HFF-Myc (cell line): Measurements from ENCODE around the gene DMD.

Experiments
- DNase-seq: peaks from one replicate; pipeline ENCODE4 v3.0.0-alpha.2; 2011; ENCODE audit warnings: low read depth; ENCODE audit errors: extremely low read depth
- H3K4me3 ChIP-seq: replicated peaks from 2 replicates; pipeline ENCODE4 v1.5.1; 2011; ENCODE audit warnings: low read depth, mild to moderate bottlenecking, control low read depth, low read length
- TF ChIP-seq, protein P1 (sequence below): IDR thresholded peaks from 2 replicates; pipeline ENCODE4 v1.5.1; 2012; ENCODE audit warnings: mild to moderate bottlenecking, low read depth, low read length, control low read depth; ENCODE audit errors: missing control alignments

The DMD gene

DNA sequence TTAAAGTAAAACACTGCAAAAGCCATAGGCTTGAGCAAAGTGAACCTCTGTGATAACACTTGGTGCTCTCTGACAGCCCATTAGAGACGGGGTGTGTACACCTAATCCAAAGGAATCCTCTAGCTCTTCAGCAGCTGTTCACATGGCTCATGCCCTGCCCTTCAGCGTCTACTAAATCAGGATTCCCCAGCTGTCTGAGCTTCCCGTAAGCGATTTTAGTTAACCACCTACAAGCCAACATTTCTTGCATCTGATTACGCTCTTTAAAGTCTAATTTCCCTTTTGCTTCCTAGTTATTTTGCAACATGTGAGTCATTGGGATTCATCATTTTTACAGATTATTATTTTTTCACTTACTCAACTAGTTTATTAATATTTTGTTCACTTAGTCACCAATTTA is 6.5 kb downstream of the DMD start:
- H3K4me3 ChIP-seq, result no peak overlapping the region
- TF ChIP-seq, protein P1, sequence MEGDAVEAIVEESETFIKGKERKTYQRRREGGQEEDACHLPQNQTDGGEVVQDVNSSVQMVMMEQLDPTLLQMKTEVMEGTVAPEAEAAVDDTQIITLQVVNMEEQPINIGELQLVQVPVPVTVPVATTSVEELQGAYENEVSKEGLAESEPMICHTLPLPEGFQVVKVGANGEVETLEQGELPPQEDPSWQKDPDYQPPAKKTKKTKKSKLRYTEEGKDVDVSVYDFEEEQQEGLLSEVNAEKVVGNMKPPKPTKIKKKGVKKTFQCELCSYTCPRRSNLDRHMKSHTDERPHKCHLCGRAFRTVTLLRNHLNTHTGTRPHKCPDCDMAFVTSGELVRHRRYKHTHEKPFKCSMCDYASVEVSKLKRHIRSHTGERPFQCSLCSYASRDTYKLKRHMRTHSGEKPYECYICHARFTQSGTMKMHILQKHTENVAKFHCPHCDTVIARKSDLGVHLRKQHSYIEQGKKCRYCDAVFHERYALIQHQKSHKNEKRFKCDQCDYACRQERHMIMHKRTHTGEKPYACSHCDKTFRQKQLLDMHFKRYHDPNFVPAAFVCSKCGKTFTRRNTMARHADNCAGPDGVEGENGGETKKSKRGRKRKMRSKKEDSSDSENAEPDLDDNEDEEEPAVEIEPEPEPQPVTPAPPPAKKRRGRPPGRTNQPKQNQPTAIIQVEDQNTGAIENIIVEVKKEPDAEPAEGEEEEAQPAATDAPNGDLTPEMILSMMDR, result no peak
- DNase-seq, result no peak

DNA sequence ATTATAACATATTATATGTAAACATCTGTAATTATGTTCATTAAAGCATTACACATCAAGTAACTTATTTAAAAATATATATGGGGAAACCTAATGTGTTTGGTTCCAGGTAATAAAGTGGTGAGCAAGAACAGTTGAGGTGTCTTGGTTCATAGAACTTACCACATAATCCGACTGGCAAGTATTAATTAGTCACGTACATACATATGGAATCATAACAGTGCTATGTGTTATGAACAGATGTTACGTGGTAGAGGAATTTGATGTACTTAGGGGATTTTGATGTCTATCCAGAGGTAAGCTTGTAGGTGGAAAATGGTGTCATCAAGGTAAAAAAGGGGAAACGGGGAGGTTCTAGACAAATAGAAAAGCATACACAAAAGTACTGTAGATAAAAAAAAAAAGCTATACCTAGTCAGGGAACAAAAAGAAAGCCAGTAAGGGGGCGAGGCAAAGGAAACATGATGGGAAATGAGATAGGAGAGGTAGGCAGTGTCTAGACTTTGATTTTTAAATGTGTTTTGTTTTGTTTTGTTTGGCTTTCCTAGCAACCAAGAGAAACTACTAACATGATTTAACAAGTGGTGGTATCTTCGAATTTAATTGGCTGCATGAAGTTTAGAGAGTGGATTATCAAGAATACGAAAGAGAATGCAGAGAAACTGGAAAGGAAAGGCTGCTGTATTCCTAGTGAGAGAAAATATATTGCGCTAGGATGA is 12.6 kb downstream of the DMD start:
- no peak overlapping the region for H3K4me3 ChIP-seq
- TF ChIP-seq, protein P1, result no peak
- DNase-seq, result no peak

DNA sequence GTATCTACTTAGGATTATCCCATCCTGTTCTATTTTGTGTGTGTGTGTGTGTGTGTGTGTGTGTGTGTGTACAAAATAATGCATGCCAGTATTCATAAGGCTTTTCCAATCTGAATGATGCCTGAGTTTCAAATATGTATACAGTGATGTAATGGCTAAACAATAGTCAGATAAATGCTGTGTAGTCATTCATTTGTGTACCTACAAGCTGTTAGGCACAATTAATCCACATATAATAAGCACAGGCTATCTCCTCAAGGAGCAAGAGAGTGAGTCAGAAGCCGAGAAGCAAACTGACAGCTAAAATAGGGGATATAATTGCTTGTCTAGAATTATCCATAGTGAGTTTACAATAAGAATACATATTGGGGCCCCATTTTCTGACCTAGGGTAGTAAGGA is 15.7 kb downstream of the DMD start:
- TF ChIP-seq, protein P1, result no peak
- DNase-seq, result no peak
- H3K4me3 ChIP-seq, result no peak overlapping the region

DNA sequence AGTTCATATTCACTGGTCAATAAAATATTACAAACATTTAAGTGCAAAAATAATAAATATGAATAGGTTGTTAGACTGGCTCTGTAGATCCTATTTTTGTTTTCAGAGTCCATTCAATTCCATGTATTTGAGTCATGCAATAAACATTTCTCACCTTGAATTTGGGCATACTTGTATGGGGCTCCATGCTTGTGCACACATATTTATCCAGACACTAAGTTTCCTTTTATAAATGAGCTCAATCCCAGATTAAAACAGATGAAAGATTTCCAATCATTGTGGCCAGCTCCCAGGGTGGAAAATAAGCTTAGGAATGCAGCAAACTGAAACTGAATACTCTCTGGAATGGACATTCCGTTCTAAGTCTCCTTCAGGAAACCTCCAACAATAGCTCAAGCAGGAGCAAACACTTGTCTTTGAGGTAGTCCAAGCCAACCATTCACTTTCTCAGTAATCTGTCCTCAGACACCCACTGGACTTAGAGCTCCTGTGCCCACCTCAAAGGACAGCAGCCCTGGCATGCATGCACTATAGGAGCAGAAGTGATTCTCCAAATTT is 16.4 kb downstream of the DMD start:
- no peak for DNase-seq
- no peak overlapping the region for H3K4me3 ChIP-seq
- TF ChIP-seq, protein P1, result no peak

DNA sequence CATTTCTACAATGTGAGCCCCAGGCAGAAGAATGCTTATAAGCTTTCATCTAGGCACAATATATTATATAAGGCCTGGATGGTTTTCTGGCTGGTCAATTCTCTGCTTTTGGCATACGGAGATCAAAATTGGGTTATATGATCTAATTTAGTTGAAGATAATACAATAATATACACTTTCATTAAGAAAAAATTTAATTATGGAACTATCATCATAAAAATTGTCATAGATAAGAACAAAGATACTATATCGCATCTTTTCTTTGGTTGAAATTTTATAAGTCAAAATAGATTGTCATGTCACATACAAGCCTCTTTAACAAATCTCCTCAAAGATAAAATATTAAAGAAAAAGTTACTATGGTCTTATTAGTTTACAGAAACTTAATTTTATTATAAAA is 17.1 kb downstream of the DMD start:
- no peak overlapping the region for H3K4me3 ChIP-seq
- TF ChIP-seq, protein P1, result no peak

DNA sequence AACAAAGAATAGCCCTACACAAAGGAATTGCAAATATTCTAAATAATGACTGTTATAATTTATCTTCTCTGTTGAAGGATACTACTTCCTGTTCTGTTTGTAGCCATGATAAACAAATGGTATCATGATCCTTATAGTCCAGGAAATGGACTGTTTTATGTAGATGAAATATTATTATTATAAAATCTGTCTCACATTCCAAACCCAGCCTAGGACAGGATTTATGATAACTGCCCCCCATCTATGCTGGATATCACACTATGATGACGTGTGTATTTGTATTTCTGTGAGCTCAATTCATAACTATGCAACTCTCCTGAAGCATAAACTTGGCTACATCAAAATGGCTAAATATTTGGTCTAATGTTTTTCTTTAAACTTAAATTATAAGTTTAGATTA is 21.3 kb downstream of the DMD start:
- DNase-seq, result no peak
- TF ChIP-seq, protein P1, result no peak
- H3K4me3 ChIP-seq, result no peak overlapping the region

More for the DNA sequence above, 17.1 kb downstream of the DMD start:
- no peak for DNase-seq
